GM23338 (cell line): ENCODE data around the gene CCN5. TPM values are rescaled to one million over a fixed set of nuclear protein-coding genes. Genes with fewer than 3 reads are reported as not detected.

Experiments used
- ATAC-seq: fragments of 200-7000 bp; cut with Tn5 transposase; 3 replicates; pipeline ENCODE4 v1.9.1; 2020
- DNase-seq: peaks from one replicate; pipeline ENCODE4 v3.0.0-alpha.2; 2015; ENCODE audit warnings: low spot score
- H2AFZ ChIP-seq: fragments of 200-600 bp; sonication (generic); 2 replicates; pipeline ENCODE4 v1.8.0; 2016; ENCODE audit warnings: antibody characterized with exemption, mild to moderate bottlenecking, moderate library complexity
- H3F3A ChIP-seq: fragments of 200-600 bp; sonication (generic); replicated peaks from 2 replicates; pipeline ENCODE4 v1.8.0; 2017; ENCODE audit warnings: antibody characterized with exemption, mixed run types, low read depth
- H3K27ac ChIP-seq: fragments of 200-600 bp; sonication (generic); 2 replicates; pipeline ENCODE4 v1.6.1; 2016; ENCODE audit warnings: low read depth
- H3K27me3 ChIP-seq: fragments of 200-600 bp; sonication (generic); 2 replicates; pipeline ENCODE4 v1.8.0; 2016; ENCODE audit warnings: mild to moderate bottlenecking, mixed run types, moderate library complexity; ENCODE audit not compliant: insufficient read depth
- H3K36me3 ChIP-seq: fragments of 200-600 bp; sonication (generic); 2 replicates; pipeline ENCODE4 v1.8.0; 2016; ENCODE audit warnings: mild to moderate bottlenecking; ENCODE audit not compliant: insufficient read depth
- H3K4me1 ChIP-seq: fragments of 200-600 bp; sonication (generic); 2 replicates; pipeline ENCODE4 v1.8.0; 2016; ENCODE audit warnings: mild to moderate bottlenecking, moderate library complexity; ENCODE audit not compliant: insufficient read depth
- H3K4me2 ChIP-seq: fragments of 200-600 bp; sonication (generic); 2 replicates; pipeline ENCODE4 v1.7.1; 2017; ENCODE audit warnings: mixed run types
- H3K4me3 ChIP-seq: fragments of 200-600 bp; sonication (generic); 2 replicates; pipeline ENCODE4 v1.6.1; 2016; ENCODE audit warnings: mixed run types
- H3K79me2 ChIP-seq: fragments of 200-600 bp; sonication (generic); replicated peaks from 2 replicates; pipeline ENCODE4 v1.8.0; 2017; ENCODE audit warnings: mild to moderate bottlenecking; ENCODE audit not compliant: insufficient read depth
- H3K9me2 ChIP-seq: fragments of 200-600 bp; sonication (generic); 2 replicates; pipeline ENCODE4 v1.8.0; 2017; ENCODE audit not compliant: insufficient read depth
- H4K20me1 ChIP-seq: fragments of 200-600 bp; sonication (generic); replicated peaks from 2 replicates; pipeline ENCODE4 v1.8.0; 2017; ENCODE audit warnings: mild to moderate bottlenecking; ENCODE audit not compliant: insufficient read depth
- H3K27ac Mint-ChIP-seq: 2 replicates; pipeline ENCODE4 v1.8.0; 2020; ENCODE audit warnings: inconsistent platforms, mild to moderate bottlenecking, moderate library complexity, mixed read lengths
- H3K27me3 Mint-ChIP-seq: 3 replicates; pipeline ENCODE4 v1.8.0; 2022; ENCODE audit warnings: low read depth, mild to moderate bottlenecking, moderate library complexity, mixed read lengths, inconsistent platforms; ENCODE audit not compliant: insufficient read depth, poor library complexity
- H3K36me3 Mint-ChIP-seq: 3 replicates; pipeline ENCODE4 v1.8.0; 2021; ENCODE audit warnings: low read depth, mild to moderate bottlenecking, inconsistent platforms, moderate library complexity, mixed read lengths
- H3K4me1 Mint-ChIP-seq: 3 replicates; pipeline ENCODE4 v1.8.0; 2020; ENCODE audit warnings: mild to moderate bottlenecking, inconsistent platforms, mixed read lengths
- H3K4me3 Mint-ChIP-seq: 3 replicates; pipeline ENCODE4 v1.8.0; 2021; ENCODE audit warnings: moderate library complexity, mild to moderate bottlenecking, inconsistent platforms, mixed read lengths
- H3K9me3 Mint-ChIP-seq: 3 replicates; pipeline ENCODE4 v1.8.0; 2020; ENCODE audit warnings: moderate library complexity, mild to moderate bottlenecking, inconsistent platforms, mixed read lengths
- CREB1 ChIP-seq: fragments of 250-450 bp; sonication (Bioruptor Pico); IDR thresholded peaks from 2 replicates; pipeline ENCODE4 v1.5.0; 2020; ENCODE audit warnings: low read depth, mild to moderate bottlenecking, moderate library complexity
- ETS1 ChIP-seq: IDR thresholded peaks from 2 replicates; pipeline ENCODE4 v1.6.1; 2016; ENCODE audit warnings: antibody characterized with exemption
- NANOG ChIP-seq: IDR thresholded peaks from 2 replicates; pipeline ENCODE4 v1.6.1; 2016; ENCODE audit warnings: antibody characterized with exemption, borderline replicate concordance
- ZNF331 ChIP-seq: fragments of 250-450 bp; sonication (Bioruptor Pico); IDR thresholded peaks from 2 replicates; pipeline ENCODE4 v1.5.0; 2020; ENCODE audit warnings: low read depth, mild to moderate bottlenecking, moderate library complexity
- polyA plus RNA-seq: library from polyadenylated mRNA; unstranded; fragments of >200 nt; fragmentation: Nextera tagmentation; extraction: Ambion mirVana; gene quantifications from 2 replicates; pipeline ENCODE4 v1.2.1, GENCODE V29; 2016
- total RNA-seq: library from RNA; depleted of rRNA; stranded (reverse); fragments of >200 nt; shearing (Covaris generic); gene quantifications from 2 replicates; pipeline ENCODE4 v1.2.3, GENCODE V29; 2014
- TF ChIP-seq, protein P1 (sequence below), 2 experiments: fragments of 200-600 bp in 1 of 2; sonication (generic) in 1 of 2; conservative IDR thresholded peaks; 2 replicates each; pipeline versions ENCODE4 v1.5.1 to v1.6.1; 2016 to 2017; ENCODE audit warnings: antibody characterized with exemption in 2 of 2, low read depth in 2 of 2, mild to moderate bottlenecking in 2 of 2, moderate library complexity in 1 of 2
- TF ChIP-seq, protein P2 (sequence below): fragments of 250-450 bp; sonication (Bioruptor Pico); IDR thresholded peaks from 2 replicates; pipeline ENCODE4 v1.5.0; 2020; ENCODE audit warnings: mild to moderate bottlenecking, moderate library complexity

CCN5 gene
- total and polyA plus RNA-seq, 2 experiments from 2014 or later, result not detected

GRCh38 chr20:44683263-44684046, 31.7 kb upstream of the CCN5 start:
- H3K27ac Mint-ChIP-seq, result no peak overlapping the region
- TF ChIP-seq ZNF331 (CRISPR knock-in tag) (no peak), CREB1 (CRISPR knock-in tag) (no peak)
- TF ChIP-seq, protein P1, sequence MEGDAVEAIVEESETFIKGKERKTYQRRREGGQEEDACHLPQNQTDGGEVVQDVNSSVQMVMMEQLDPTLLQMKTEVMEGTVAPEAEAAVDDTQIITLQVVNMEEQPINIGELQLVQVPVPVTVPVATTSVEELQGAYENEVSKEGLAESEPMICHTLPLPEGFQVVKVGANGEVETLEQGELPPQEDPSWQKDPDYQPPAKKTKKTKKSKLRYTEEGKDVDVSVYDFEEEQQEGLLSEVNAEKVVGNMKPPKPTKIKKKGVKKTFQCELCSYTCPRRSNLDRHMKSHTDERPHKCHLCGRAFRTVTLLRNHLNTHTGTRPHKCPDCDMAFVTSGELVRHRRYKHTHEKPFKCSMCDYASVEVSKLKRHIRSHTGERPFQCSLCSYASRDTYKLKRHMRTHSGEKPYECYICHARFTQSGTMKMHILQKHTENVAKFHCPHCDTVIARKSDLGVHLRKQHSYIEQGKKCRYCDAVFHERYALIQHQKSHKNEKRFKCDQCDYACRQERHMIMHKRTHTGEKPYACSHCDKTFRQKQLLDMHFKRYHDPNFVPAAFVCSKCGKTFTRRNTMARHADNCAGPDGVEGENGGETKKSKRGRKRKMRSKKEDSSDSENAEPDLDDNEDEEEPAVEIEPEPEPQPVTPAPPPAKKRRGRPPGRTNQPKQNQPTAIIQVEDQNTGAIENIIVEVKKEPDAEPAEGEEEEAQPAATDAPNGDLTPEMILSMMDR (conservative IDR thresholded peaks at IDR 0.05; ENCODE audit: low read depth in 2 of 2), result peak; percentile 73 to 86
- Histone ChIP-seq H2AFZ (peak overlapping the region; percentile 85), H3K27ac (no peak overlapping the region), H3K79me2 (no peaks in the 10 kb centered on the region), H3K4me3 (no peak overlapping the region), H3K9me2 (no peaks in the 10 kb centered on the region), H3K27me3 (no peaks in the 10 kb centered on the region), H3F3A (no peaks in the 10 kb centered on the region), H4K20me1 (no peaks in the 10 kb centered on the region), H3K4me1 (peaks cover 6% of the 10 kb centered on the region; the same call in 1 of the 2 replicates), H3K36me3 (no peaks in the 10 kb centered on the region), H3K4me2 (0 out of 2 replicates have a peak overlapping the region, but pooled peaks have one; percentile 55)
- peaks cover 7% of the 10 kb centered on the region for H3K27me3 Mint-ChIP-seq
- H3K4me3 Mint-ChIP-seq, result no peak overlapping the region
- DNase-seq (peak; percentile 93), ATAC-seq (peak; percentile 92)
- peaks cover 20% of the 10 kb centered on the region for H3K4me1 Mint-ChIP-seq
- H3K36me3 Mint-ChIP-seq, result no peaks in the 10 kb centered on the region
- H3K9me3 Mint-ChIP-seq, result no peaks in the 10 kb centered on the region

- Mint-ChIP-seq H3K36me3 (no peaks in the 10 kb centered on the region), H3K9me3 (no peaks in the 10 kb centered on the region), H3K27me3 (peaks cover 10% of the 10 kb centered on the region), H3K4me3 (no peak overlapping the region), H3K4me1 (peaks cover 15% of the 10 kb centered on the region), H3K27ac (no peak overlapping the region)
- 0 out of 2 replicates have a peak overlapping the region, but pooled peaks have one; percentile 55 for H3K4me2 ChIP-seq
- H3K4me1 ChIP-seq, result peaks cover 6% of the 10 kb centered on the region; the same call in 1 of the 2 replicates
- H3K9me2 ChIP-seq, result no peaks in the 10 kb centered on the region
- no peak overlapping the region for H3K4me3 ChIP-seq
- H3K36me3 ChIP-seq, result no peaks in the 10 kb centered on the region
- H3K79me2 ChIP-seq, result no peaks in the 10 kb centered on the region
- H3K27ac ChIP-seq, result no peak overlapping the region
- no peak for DNase-seq
- peak overlapping the region; percentile 85 for H2AFZ ChIP-seq
- H3F3A ChIP-seq, result no peaks in the 10 kb centered on the region
- no peaks in the 10 kb centered on the region for H3K27me3 ChIP-seq
- no peak for ATAC-seq
- H4K20me1 ChIP-seq, result no peaks in the 10 kb centered on the region
- no peak for TF ChIP-seq ETS1
- TF ChIP-seq, protein P1 (conservative IDR thresholded peaks at IDR 0.05; ENCODE audit: low read depth in 2 of 2), result no peak
- TF ChIP-seq, protein P2, sequence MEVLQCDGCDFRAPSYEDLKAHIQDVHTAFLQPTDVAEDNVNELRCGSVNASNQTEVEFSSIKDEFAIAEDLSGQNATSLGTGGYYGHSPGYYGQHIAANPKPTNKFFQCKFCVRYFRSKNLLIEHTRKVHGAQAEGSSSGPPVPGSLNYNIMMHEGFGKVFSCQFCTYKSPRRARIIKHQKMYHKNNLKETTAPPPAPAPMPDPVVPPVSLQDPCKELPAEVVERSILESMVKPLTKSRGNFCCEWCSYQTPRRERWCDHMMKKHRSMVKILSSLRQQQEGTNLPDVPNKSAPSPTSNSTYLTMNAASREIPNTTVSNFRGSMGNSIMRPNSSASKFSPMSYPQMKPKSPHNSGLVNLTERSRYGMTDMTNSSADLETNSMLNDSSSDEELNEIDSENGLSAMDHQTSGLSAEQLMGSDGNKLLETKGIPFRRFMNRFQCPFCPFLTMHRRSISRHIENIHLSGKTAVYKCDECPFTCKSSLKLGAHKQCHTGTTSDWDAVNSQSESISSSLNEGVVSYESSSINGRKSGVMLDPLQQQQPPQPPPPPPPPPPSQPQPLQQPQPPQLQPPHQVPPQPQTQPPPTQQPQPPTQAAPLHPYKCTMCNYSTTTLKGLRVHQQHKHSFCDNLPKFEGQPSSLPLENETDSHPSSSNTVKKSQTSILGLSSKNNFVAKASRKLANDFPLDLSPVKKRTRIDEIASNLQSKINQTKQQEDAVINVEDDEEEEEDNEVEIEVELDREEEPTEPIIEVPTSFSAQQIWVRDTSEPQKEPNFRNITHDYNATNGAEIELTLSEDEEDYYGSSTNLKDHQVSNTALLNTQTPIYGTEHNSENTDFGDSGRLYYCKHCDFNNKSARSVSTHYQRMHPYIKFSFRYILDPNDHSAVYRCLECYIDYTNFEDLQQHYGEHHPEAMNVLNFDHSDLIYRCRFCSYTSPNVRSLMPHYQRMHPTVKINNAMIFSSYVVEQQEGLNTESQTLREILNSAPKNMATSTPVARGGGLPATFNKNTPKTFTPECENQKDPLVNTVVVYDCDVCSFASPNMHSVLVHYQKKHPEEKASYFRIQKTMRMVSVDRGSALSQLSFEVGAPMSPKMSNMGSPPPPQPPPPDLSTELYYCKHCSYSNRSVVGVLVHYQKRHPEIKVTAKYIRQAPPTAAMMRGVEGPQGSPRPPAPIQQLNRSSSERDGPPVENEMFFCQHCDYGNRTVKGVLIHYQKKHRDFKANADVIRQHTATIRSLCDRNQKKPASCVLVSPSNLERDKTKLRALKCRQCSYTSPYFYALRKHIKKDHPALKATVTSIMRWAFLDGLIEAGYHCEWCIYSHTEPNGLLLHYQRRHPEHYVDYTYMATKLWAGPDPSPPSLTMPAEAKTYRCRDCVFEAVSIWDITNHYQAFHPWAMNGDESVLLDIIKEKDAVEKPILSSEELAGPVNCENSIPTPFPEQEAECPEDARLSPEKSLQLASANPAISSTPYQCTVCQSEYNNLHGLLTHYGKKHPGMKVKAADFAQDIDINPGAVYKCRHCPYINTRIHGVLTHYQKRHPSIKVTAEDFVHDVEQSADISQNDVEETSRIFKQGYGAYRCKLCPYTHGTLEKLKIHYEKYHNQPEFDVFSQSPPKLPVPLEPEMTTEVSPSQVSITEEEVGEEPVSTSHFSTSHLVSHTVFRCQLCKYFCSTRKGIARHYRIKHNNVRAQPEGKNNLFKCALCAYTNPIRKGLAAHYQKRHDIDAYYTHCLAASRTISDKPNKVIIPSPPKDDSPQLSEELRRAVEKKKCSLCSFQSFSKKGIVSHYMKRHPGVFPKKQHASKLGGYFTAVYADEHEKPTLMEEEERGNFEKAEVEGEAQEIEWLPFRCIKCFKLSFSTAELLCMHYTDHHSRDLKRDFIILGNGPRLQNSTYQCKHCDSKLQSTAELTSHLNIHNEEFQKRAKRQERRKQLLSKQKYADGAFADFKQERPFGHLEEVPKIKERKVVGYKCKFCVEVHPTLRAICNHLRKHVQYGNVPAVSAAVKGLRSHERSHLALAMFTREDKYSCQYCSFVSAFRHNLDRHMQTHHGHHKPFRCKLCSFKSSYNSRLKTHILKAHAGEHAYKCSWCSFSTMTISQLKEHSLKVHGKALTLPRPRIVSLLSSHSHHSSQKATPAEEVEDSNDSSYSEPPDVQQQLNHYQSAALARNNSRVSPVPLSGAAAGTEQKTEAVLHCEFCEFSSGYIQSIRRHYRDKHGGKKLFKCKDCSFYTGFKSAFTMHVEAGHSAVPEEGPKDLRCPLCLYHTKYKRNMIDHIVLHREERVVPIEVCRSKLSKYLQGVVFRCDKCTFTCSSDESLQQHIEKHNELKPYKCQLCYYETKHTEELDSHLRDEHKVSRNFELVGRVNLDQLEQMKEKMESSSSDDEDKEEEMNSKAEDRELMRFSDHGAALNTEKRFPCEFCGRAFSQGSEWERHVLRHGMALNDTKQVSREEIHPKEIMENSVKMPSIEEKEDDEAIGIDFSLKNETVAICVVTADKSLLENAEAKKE (CRISPR knock-in tag), result no peak
- TF ChIP-seq CREB1 (CRISPR knock-in tag), result no peak
- TF ChIP-seq NANOG, result no peak
Measured at GRCh38 chr20:44684047-44684967, 30.9 kb upstream of the CCN5 start.
